WTC11 (cell line): ENCODE measurements around the gene DTD1. TPM values are rescaled to one million over a fixed set of nuclear protein-coding genes. Genes with fewer than 3 reads are reported as not detected.
A peak's percentile ranks its signal among the peaks of the same experiment; 100 is the strongest.

Experiments
- ATAC-seq: fragments of 200-7000 bp; cut with Tn5 transposase; 2 replicates; pipeline ENCODE4 v1.10.0; 2021; ENCODE audit warnings: mild to moderate bottlenecking, moderate library complexity
- CTCF ChIA-PET: fragments of 300-600 bp; sonication (Branson Sonifier 250); formaldehyde crosslinking; loops from one replicate; lab custom pipeline; 2021; ENCODE audit warnings: antibody characterized with exemption; lab: Charles Lee
- POLR2A ChIA-PET: fragments of 350-600 bp; sonication (Branson Sonifier 250); formaldehyde crosslinking; loops from one replicate; lab custom pipeline; 2021; ENCODE audit warnings: antibody characterized with exemption; lab: Charles Lee
- DNase-seq: peaks from one replicate; pipeline ENCODE4 v3.0.0; 2021; ENCODE audit warnings: low spot score
- H3K27ac Mint-ChIP-seq: 2 replicates; pipeline ENCODE4 v1.8.0; 2021; ENCODE audit warnings: mixed read lengths
- H3K27me3 Mint-ChIP-seq: 2 replicates; pipeline ENCODE4 v1.8.0; 2021; ENCODE audit warnings: low read depth, mild to moderate bottlenecking, moderate library complexity, mixed read lengths
- H3K36me3 Mint-ChIP-seq: 2 replicates; pipeline ENCODE4 v1.8.0; 2021; ENCODE audit warnings: mixed read lengths
- H3K4me1 Mint-ChIP-seq: 2 replicates; pipeline ENCODE4 v1.8.0; 2022; ENCODE audit warnings: mixed read lengths
- H3K4me3 Mint-ChIP-seq: 2 replicates; pipeline ENCODE4 v1.8.0; 2021; ENCODE audit warnings: mild to moderate bottlenecking, moderate library complexity, mixed read lengths
- H3K9me3 Mint-ChIP-seq: 2 replicates; pipeline ENCODE4 v1.8.0; 2021; ENCODE audit warnings: mixed read lengths
- AR ChIP-seq: fragments of 250-450 bp; sonication (Bioruptor Pico); IDR thresholded peaks from 2 replicates; pipeline ENCODE4 v1.9.0; 2021; ENCODE audit warnings: mild to moderate bottlenecking
- ATF1 ChIP-seq: sonication (generic); formaldehyde crosslinking; IDR thresholded peaks from 2 replicates; pipeline ENCODE4 v1.8.1; 2023; ENCODE audit warnings: mild to moderate bottlenecking, moderate library complexity, missing genetic modification reagents
- CTCF ChIP-seq: fragments of 200-600 bp; IDR thresholded peaks from 2 replicates; pipeline ENCODE4 v1.8.0; 2022; ENCODE audit warnings: antibody characterized with exemption
- ETV6 ChIP-seq: sonication (generic); formaldehyde crosslinking; IDR thresholded peaks from 2 replicates; pipeline ENCODE4 v1.8.1; 2022; ENCODE audit warnings: mild to moderate bottlenecking, missing genetic modification reagents
- JUN ChIP-seq: sonication (generic); formaldehyde crosslinking; IDR thresholded peaks from 2 replicates; pipeline ENCODE4 v1.8.0; 2023; ENCODE audit warnings: mild to moderate bottlenecking, missing genetic modification reagents
- NFYB ChIP-seq: sonication (generic); formaldehyde crosslinking; conservative IDR thresholded peaks from 2 replicates; pipeline ENCODE4 v1.8.0; 2022; ENCODE audit warnings: low read depth, missing genetic modification reagents
- NR2C2 ChIP-seq: sonication (generic); formaldehyde crosslinking; IDR thresholded peaks from 2 replicates; pipeline ENCODE4 v1.8.0; 2022; ENCODE audit warnings: mild to moderate bottlenecking, missing genetic modification reagents
- OVOL2 ChIP-seq: fragments of 250-450 bp; sonication (Bioruptor Pico); IDR thresholded peaks from 2 replicates; pipeline ENCODE4 v1.9.0; 2021; ENCODE audit warnings: mild to moderate bottlenecking, borderline replicate concordance
- PREB ChIP-seq: sonication (generic); formaldehyde crosslinking; IDR thresholded peaks from 2 replicates; pipeline ENCODE4 v1.8.1; 2022; ENCODE audit warnings: mild to moderate bottlenecking, missing genetic modification reagents, moderate library complexity, borderline replicate concordance
- PRRX2 ChIP-seq: fragments of 250-450 bp; sonication (Bioruptor Pico); IDR thresholded peaks from 2 replicates; pipeline ENCODE4 v1.8.0; 2021; ENCODE audit warnings: mild to moderate bottlenecking
- RORB ChIP-seq: fragments of 250-450 bp; sonication (Bioruptor Pico); IDR thresholded peaks from 2 replicates; pipeline ENCODE4 v1.9.0; 2021; ENCODE audit warnings: mild to moderate bottlenecking
- SMAD3 ChIP-seq: sonication (generic); formaldehyde crosslinking; IDR thresholded peaks from 2 replicates; pipeline ENCODE4 v1.8.0; 2022; ENCODE audit warnings: missing genetic modification reagents, mild to moderate bottlenecking, borderline replicate concordance
- SOX15 ChIP-seq: fragments of 250-450 bp; sonication (Bioruptor Pico); IDR thresholded peaks from 2 replicates; pipeline ENCODE4 v1.9.0; 2021; ENCODE audit warnings: mild to moderate bottlenecking
- TEAD4 ChIP-seq: sonication (generic); formaldehyde crosslinking; IDR thresholded peaks from 2 replicates; pipeline ENCODE4 v1.8.0; 2022; ENCODE audit warnings: mild to moderate bottlenecking, missing genetic modification reagents
- USF2 ChIP-seq: sonication (generic); formaldehyde crosslinking; IDR thresholded peaks from 2 replicates; pipeline ENCODE4 v1.8.1; 2023; ENCODE audit warnings: mild to moderate bottlenecking, missing genetic modification reagents, moderate library complexity
- ZNF121 ChIP-seq: sonication (generic); formaldehyde crosslinking; IDR thresholded peaks from 2 replicates; pipeline ENCODE4 v1.8.0; 2023; ENCODE audit warnings: missing genetic modification reagents
- ZNF219 ChIP-seq: sonication (generic); formaldehyde crosslinking; IDR thresholded peaks from 2 replicates; pipeline ENCODE4 v1.8.0; 2023; ENCODE audit warnings: missing genetic modification reagents, mild to moderate bottlenecking, borderline replicate concordance
- ZNF232 ChIP-seq: sonication (generic); formaldehyde crosslinking; IDR thresholded peaks from 2 replicates; pipeline ENCODE4 v1.8.0; 2022; ENCODE audit warnings: mild to moderate bottlenecking, missing genetic modification reagents
- ZNF396 ChIP-seq: fragments of 250-450 bp; sonication (Bioruptor Pico); IDR thresholded peaks from 2 replicates; pipeline ENCODE4 v1.8.0; 2021; ENCODE audit warnings: mild to moderate bottlenecking, moderate library complexity, borderline replicate concordance
- ZNF416 ChIP-seq: fragments of 250-450 bp; sonication (Bioruptor Pico); IDR thresholded peaks from 2 replicates; pipeline ENCODE4 v1.9.0; 2021; ENCODE audit warnings: mild to moderate bottlenecking, inconsistent platforms
- ZNF423 ChIP-seq: fragments of 250-450 bp; sonication (Bioruptor Pico); IDR thresholded peaks from 2 replicates; pipeline ENCODE4 v2.1.2; 2022; ENCODE audit warnings: mild to moderate bottlenecking, moderate library complexity
- total RNA-seq: library from RNA; stranded (reverse); gene quantifications from 3 replicates; pipeline ENCODE4 v1.2.3, GENCODE V29; 2021
- TF ChIP-seq, protein P1 (sequence below): sonication (generic); formaldehyde crosslinking; IDR thresholded peaks from 2 replicates; pipeline ENCODE4 v1.8.0; 2022; ENCODE audit warnings: mild to moderate bottlenecking, missing genetic modification reagents
- TF ChIP-seq, protein P2 (sequence below): fragments of 250-450 bp; sonication (Bioruptor Pico); IDR thresholded peaks from 2 replicates; pipeline ENCODE4 v2.1.2; 2022; ENCODE audit warnings: mild to moderate bottlenecking, moderate library complexity

The DTD1 gene
- total RNA-seq, 1 experiment from 2014 or later = 71.1 TPM

- Mint-ChIP-seq H3K36me3 (no peaks in the 10 kb centered on the region; the same call in 1 of the 2 replicates), H3K27me3 (peaks cover 3% of the 10 kb centered on the region; the same call in 1 of the 2 replicates), H3K4me3 (peak overlapping the region; percentile 83)
- TF ChIP-seq ZNF423 (no peak), ZNF232 (CRISPR knock-in tag) (0 out of 2 replicates have a peak, but pooled peaks have one; percentile 33), SMAD3 (CRISPR knock-in tag) (no peak)
- TF ChIP-seq, all 79 proteins: peak for 1
- Mint-ChIP-seq H3K9me3 (peaks cover 4% of the 10 kb centered on the region), H3K27ac (peak overlapping the region; percentile 78), H3K4me1 (peaks cover 41% of the 10 kb centered on the region)
- ATAC-seq (peak; percentile 6), DNase-seq (peak; percentile 24)
- POLR2A ChIA-PET = interaction anchor here (1.0 to 1.5 kb wide), 2 partner anchors 22 to 81 kb away, joined by 3 to 6 read pairs; partner anchors contain the start of genes SEC23B and SMIM26
- CTCF ChIA-PET = interaction anchor here (0.6 to 1.0 kb wide), 3 partner anchors 11 to 17 kb away, joined by 3 read pairs; no protein-coding TSS in a partner anchor
Measured at GRCh38 chr20:18588574-18588933, 700 bp downstream of the DTD1 start.

DNA sequence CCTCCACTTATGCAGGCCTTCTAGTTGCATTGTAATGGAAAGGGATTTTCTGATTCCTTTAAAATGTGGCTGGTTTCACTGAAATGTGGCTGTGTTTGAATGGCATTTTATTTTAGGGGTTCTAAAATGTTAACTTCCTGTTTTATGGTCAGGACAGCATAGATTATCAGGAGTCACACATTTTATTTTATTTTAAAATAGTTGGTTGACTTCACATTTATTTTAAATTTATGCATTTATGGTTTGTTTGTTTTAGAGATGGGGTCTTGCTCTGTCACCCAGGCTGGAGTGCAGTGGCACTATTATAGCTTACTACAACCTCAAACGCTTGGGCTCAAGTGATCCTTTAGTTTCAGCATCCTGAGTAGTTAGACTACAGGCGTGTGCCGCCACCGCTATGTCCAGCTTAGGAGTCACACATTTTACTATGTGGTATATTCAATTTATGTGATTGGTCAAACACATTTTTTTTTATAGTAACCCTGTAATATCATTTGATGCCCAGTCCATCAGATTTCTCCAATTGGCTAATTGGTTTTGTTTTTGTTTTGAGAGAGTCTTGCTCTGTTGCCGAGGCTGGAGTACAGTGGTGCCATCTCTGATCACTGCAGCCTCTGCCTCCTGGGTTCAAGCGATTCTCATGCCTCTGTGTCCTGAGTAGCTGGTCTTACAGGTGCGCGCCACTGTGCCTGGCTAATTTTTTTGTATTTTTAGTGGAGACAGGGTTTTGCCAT is 2.3 kb downstream of the DTD1 start:
- Mint-ChIP-seq H3K27ac (peak overlapping the region; percentile 97), H3K27me3 (no peaks in the 10 kb centered on the region), H3K36me3 (no peaks in the 10 kb centered on the region; the same call in 1 of the 2 replicates), H3K9me3 (peaks cover 4% of the 10 kb centered on the region), H3K4me3 (peak overlapping the region; percentile 83), H3K4me1 (peaks cover 40% of the 10 kb centered on the region)
- no peak for TF ChIP-seq TEAD4 (CRISPR knock-in tag)
- no peak for TF ChIP-seq ZNF416 (CRISPR knock-in tag)
- TF ChIP-seq ATF1 (CRISPR knock-in tag) = no peak
- no peak for TF ChIP-seq PREB (CRISPR knock-in tag)
- TF ChIP-seq USF2 (CRISPR knock-in tag) = no peak
- TF ChIP-seq, protein P1, sequence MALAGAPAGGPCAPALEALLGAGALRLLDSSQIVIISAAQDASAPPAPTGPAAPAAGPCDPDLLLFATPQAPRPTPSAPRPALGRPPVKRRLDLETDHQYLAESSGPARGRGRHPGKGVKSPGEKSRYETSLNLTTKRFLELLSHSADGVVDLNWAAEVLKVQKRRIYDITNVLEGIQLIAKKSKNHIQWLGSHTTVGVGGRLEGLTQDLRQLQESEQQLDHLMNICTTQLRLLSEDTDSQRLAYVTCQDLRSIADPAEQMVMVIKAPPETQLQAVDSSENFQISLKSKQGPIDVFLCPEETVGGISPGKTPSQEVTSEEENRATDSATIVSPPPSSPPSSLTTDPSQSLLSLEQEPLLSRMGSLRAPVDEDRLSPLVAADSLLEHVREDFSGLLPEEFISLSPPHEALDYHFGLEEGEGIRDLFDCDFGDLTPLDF (CRISPR knock-in tag) = no peak
- no peak for TF ChIP-seq AR (CRISPR knock-in tag)
- TF ChIP-seq NFYB = no peak
- no peak for TF ChIP-seq CTCF
- TF ChIP-seq ETV6 = no peak
- CTCF ChIA-PET = interaction anchor here (0.7 kb wide), 1 partner anchor 22 kb away, joined by 3 read pairs; no protein-coding TSS in a partner anchor
- ATAC-seq (no peak), DNase-seq (no peak)
- POLR2A ChIA-PET = no interaction called here

- no peak overlapping the region for H3K27ac Mint-ChIP-seq
- no peaks in the 10 kb centered on the region for H3K27me3 Mint-ChIP-seq
- ChIA-PET POLR2A (no interaction called here), CTCF (no interaction called here)
- DNase-seq = no peak
- no peak for ATAC-seq
- H3K4me1 Mint-ChIP-seq = peaks cover 9% of the 10 kb centered on the region
- H3K4me3 Mint-ChIP-seq = no peak overlapping the region
- peaks cover 19% of the 10 kb centered on the region for H3K36me3 Mint-ChIP-seq
- peaks cover 9% of the 10 kb centered on the region for H3K9me3 Mint-ChIP-seq
- no peak for TF ChIP-seq NR2C2 (CRISPR knock-in tag)
- TF ChIP-seq PRRX2 (CRISPR knock-in tag) = no peak
- TF ChIP-seq, protein P2, sequence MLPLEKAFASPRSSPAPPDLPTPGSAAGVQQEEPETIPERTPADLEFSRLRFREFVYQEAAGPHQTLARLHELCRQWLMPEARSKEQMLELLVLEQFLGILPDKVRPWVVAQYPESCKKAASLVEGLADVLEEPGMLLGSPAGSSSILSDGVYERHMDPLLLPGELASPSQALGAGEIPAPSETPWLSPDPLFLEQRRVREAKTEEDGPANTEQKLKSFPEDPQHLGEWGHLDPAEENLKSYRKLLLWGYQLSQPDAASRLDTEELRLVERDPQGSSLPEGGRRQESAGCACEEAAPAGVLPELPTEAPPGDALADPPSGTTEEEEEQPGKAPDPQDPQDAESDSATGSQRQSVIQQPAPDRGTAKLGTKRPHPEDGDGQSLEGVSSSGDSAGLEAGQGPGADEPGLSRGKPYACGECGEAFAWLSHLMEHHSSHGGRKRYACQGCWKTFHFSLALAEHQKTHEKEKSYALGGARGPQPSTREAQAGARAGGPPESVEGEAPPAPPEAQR (CRISPR knock-in tag) = no peak
- no peak for TF ChIP-seq ZNF219
- TF ChIP-seq SOX15 (CRISPR knock-in tag) = no peak
- TF ChIP-seq OVOL2 = no peak
- no peak for TF ChIP-seq JUN (CRISPR knock-in tag)
- no peak for TF ChIP-seq ZNF121
- TF ChIP-seq ZNF396 (CRISPR knock-in tag) = no peak
- TF ChIP-seq RORB (CRISPR knock-in tag) = no peak
- TF ChIP-seq TEAD4 (CRISPR knock-in tag) = no peak
- no peak for TF ChIP-seq USF2 (CRISPR knock-in tag)
Measured at GRCh38 chr20:18596270-18596669, 8.4 kb downstream of the DTD1 start.
